Glutamatergic neuron (in vitro differentiated cells): ENCODE results near the gene MSMO1. TPM values are rescaled to one million over a fixed set of nuclear protein-coding genes. Genes with fewer than 3 reads are reported as not detected.

Source experiments
- DNase-seq: peaks from one replicate; pipeline ENCODE4 v3.0.0; 2022
- H3K27ac Mint-ChIP-seq: one replicate; pipeline ENCODE4 v1.8.0; 2020; ENCODE audit warnings: mild to moderate bottlenecking, mixed read lengths, inconsistent platforms; ENCODE audit not compliant: unreplicated experiment
- H3K27me3 Mint-ChIP-seq: one replicate; pipeline ENCODE4 v1.8.0; 2020; ENCODE audit warnings: mild to moderate bottlenecking, moderate library complexity, mixed read lengths, inconsistent platforms; ENCODE audit not compliant: unreplicated experiment
- H3K36me3 Mint-ChIP-seq: one replicate; pipeline ENCODE4 v1.8.0; 2020; ENCODE audit warnings: mild to moderate bottlenecking, mixed read lengths, inconsistent platforms; ENCODE audit not compliant: unreplicated experiment
- H3K4me1 Mint-ChIP-seq: one replicate; pipeline ENCODE4 v1.8.0; 2020; ENCODE audit warnings: mild to moderate bottlenecking, low read depth, mixed read lengths, inconsistent platforms; ENCODE audit not compliant: unreplicated experiment
- H3K4me3 Mint-ChIP-seq: one replicate; pipeline ENCODE4 v1.8.0; 2020; ENCODE audit warnings: mild to moderate bottlenecking, mixed read lengths, inconsistent platforms; ENCODE audit not compliant: unreplicated experiment
- H3K9me3 Mint-ChIP-seq: one replicate; pipeline ENCODE4 v1.8.0; 2020; ENCODE audit warnings: mild to moderate bottlenecking, moderate library complexity, mixed read lengths, inconsistent platforms; ENCODE audit not compliant: unreplicated experiment
- CTCF ChIP-seq: fragments of 200-600 bp; sonication (generic); IDR thresholded peaks from one replicate; pipeline ENCODE4 v1.5.0; 2021; ENCODE audit not compliant: partially characterized antibody, unreplicated experiment
- total RNA-seq: library from RNA; stranded (reverse); fragmentation: NEBNext Ultra II Directional; extraction: Animal tissue kit (Norgen Biotek cat#: 25700); gene quantifications from one replicate; pipeline ENCODE4 v1.2.1, GENCODE V29; 2021; ENCODE audit not compliant: unreplicated experiment

Gene MSMO1
- total RNA-seq, 1 donor from 2014 or later, result 180 TPM

DNA sequence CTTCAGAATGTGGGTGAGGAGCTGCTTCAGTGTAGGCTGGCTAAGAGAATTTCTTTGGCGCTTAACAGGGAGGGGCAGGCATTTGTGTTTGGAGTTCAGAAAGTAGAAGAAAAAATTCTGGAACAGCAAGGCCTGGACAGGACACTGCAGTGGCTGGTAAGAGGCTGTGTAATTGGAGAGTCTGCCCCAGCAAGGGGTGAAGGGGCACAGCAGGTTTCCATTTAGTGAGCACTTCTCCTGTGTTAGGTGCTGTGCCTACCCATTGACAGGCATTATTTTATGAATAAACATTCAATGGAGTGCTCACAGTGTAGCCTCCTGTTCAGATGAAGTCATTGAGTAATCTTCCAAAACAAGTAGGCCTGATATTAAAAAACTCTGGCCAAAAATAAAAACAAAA is 40.6 kb downstream of the MSMO1 start:
- Mint-ChIP-seq H3K9me3 (no peaks in the 10 kb centered on the region), H3K4me3 (no peak overlapping the region)

DNA sequence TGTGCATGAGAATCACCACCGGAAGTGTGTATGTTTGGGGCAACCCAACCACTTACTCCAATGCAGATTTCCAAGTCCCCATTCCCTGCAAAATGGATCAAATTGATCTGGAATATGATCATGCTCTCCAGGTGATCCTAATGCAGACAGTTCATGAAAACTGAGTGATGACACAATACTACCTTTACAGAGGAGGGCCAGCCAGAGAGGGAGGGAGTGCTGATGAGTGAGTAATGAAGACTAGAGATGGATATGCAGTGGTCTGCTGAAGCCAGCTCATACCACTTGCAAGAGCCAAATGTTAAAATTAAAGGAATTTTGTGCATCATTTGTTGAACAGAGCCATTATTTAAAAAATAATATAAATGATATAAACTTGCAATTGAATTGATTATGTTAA is 41.1 kb downstream of the MSMO1 start:
- H3K9me3 Mint-ChIP-seq, result no peaks in the 10 kb centered on the region
- H3K36me3 Mint-ChIP-seq, result no peaks in the 10 kb centered on the region
- no peak overlapping the region for H3K4me3 Mint-ChIP-seq
- H3K27me3 Mint-ChIP-seq, result no peaks in the 10 kb centered on the region
- no peak overlapping the region for H3K27ac Mint-ChIP-seq
- no peak for DNase-seq
- H3K4me1 Mint-ChIP-seq, result no peaks in the 10 kb centered on the region
- no peak for TF ChIP-seq CTCF

More for the DNA sequence above, 40.6 kb downstream of the MSMO1 start:
- no peak overlapping the region for H3K27ac Mint-ChIP-seq
- H3K36me3 Mint-ChIP-seq, result no peaks in the 10 kb centered on the region
- no peak for TF ChIP-seq CTCF
- no peaks in the 10 kb centered on the region for H3K4me1 Mint-ChIP-seq
- DNase-seq, result no peak
- no peaks in the 10 kb centered on the region for H3K27me3 Mint-ChIP-seq

- no peaks in the 10 kb centered on the region for H3K9me3 Mint-ChIP-seq
- H3K27ac Mint-ChIP-seq, result no peak overlapping the region
- no peak for DNase-seq
- TF ChIP-seq CTCF, result no peak
- peaks cover 6% of the 10 kb centered on the region for H3K36me3 Mint-ChIP-seq
- no peak overlapping the region for H3K4me3 Mint-ChIP-seq
- H3K27me3 Mint-ChIP-seq, result no peaks in the 10 kb centered on the region
- no peaks in the 10 kb centered on the region for H3K4me1 Mint-ChIP-seq
Measured at GRCh38 chr4:165369522-165369921, 42.1 kb downstream of the MSMO1 start.

DNA sequence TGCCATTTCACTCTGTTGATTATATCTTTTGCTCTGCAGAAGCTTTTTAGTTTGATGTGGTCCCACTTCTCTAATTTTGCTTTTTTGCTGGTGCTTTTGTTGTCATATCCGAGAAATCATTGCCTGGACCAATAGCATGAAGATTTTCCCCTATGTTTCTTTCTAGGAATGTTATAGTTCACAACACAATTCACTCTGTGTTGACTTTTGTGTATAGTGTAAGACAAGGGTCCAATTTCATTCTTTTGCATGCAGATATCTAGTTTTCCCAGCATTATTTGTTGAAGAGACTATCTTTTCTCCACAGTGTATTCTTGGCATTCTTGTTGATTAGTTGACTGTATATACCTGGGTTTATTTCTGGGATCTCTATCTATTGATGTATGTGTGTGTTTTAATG is 43.1 kb downstream of the MSMO1 start:
- H3K27me3 Mint-ChIP-seq, result no peaks in the 10 kb centered on the region
- H3K4me1 Mint-ChIP-seq, result no peaks in the 10 kb centered on the region

DNA sequence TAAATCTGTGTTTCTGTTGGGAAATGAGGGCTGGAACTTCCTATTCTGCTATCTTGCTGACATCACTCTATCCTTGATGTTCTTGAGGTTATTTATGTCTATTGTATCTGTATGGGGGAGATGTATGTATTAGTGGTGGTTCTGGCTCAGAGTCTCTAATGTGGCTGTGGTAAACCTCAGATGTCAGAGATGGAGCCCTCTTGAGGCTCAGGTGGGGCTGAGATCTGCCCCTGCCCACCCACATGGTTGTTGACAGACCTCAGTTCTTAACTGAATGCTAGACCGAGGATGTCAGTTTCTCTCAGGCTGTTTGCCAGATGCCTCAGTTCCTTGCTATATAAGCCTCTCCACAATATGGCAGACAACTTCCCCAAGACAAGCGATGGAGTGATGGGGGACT is 48.0 kb downstream of the MSMO1 start:
- H3K9me3 Mint-ChIP-seq, result peaks cover 16% of the 10 kb centered on the region
- no peak for DNase-seq
- peaks cover 7% of the 10 kb centered on the region for H3K27me3 Mint-ChIP-seq
- TF ChIP-seq CTCF, result no peak
- peaks cover 10% of the 10 kb centered on the region for H3K4me1 Mint-ChIP-seq
- H3K27ac Mint-ChIP-seq, result no peak overlapping the region
- peaks cover 9% of the 10 kb centered on the region for H3K36me3 Mint-ChIP-seq
- no peak overlapping the region for H3K4me3 Mint-ChIP-seq

More for the DNA sequence above, 43.1 kb downstream of the MSMO1 start:
- Mint-ChIP-seq H3K9me3 (peaks cover 3% of the 10 kb centered on the region), H3K27ac (no peak overlapping the region), H3K36me3 (peaks cover 9% of the 10 kb centered on the region), H3K4me3 (no peak overlapping the region)
- TF ChIP-seq CTCF, result no peak
- DNase-seq, result no peak
